CD4-positive, alpha-beta T cell treated with Interleukin-21 for 1 hour (primary cell): ENCODE measurements around the gene KSR1.
A peak's percentile ranks its signal among the peaks of the same experiment; 100 is the strongest.

ENCODE experiments used
- DNase-seq: peaks from one replicate; pipeline ENCODE4 v3.0.0-alpha.2; 2020

Gene KSR1

GRCh38 chr17:27539794-27540317 lies 83.6 kb downstream of the KSR1 start:
- DNase-seq: no peak

- no peak for DNase-seq
Measured at GRCh38 chr17:27540318-27541101, 84.3 kb downstream of the KSR1 start.

GRCh38 chr17:27541301-27542023 lies 85.2 kb downstream of the KSR1 start:
- DNase-seq: no peak

GRCh38 chr17:27542841-27543463 lies 86.7 kb downstream of the KSR1 start:
- no peak for DNase-seq

- no peak for DNase-seq
Measured at GRCh38 chr17:27543464-27543856, 87.2 kb downstream of the KSR1 start.

- DNase-seq: no peak
Measured at GRCh38 chr17:27543958-27544349, 87.7 kb downstream of the KSR1 start.

- DNase-seq: peak; percentile 47
Measured at GRCh38 chr17:27544350-27545131, 88.3 kb downstream of the KSR1 start.

- no peak for DNase-seq
Measured at GRCh38 chr17:27545562-27546229, 89.4 kb downstream of the KSR1 start.

- DNase-seq: no peak
Measured at GRCh38 chr17:27546624-27547300, 90.5 kb downstream of the KSR1 start.

- DNase-seq: no peak
Measured at GRCh38 chr17:27547301-27547683, 91.0 kb downstream of the KSR1 start.

- no peak for DNase-seq
Measured at GRCh38 chr17:27548369-27548768, 92.1 kb downstream of the KSR1 start.

- no peak for DNase-seq
Measured at GRCh38 chr17:27549251-27549893, 93.1 kb downstream of the KSR1 start.

GRCh38 chr17:27550291-27550930 lies 94.2 kb downstream of the KSR1 start:
- DNase-seq: no peak

GRCh38 chr17:27550974-27551505 lies 94.8 kb downstream of the KSR1 start:
- no peak for DNase-seq

- no peak for DNase-seq
Measured at GRCh38 chr17:27551701-27552248, 95.5 kb downstream of the KSR1 start.

- DNase-seq: no peak
Measured at GRCh38 chr17:27552276-27552732, 96.1 kb downstream of the KSR1 start.

- no peak for DNase-seq
Measured at GRCh38 chr17:27553019-27553511, 96.8 kb downstream of the KSR1 start.

GRCh38 chr17:27554152-27554551 lies 97.9 kb downstream of the KSR1 start:
- DNase-seq: no peak

GRCh38 chr17:27554911-27555310 lies 98.7 kb downstream of the KSR1 start:
- DNase-seq: no peak

- DNase-seq: no peak
Measured at GRCh38 chr17:27555339-27555738, 99.1 kb downstream of the KSR1 start.
